GM12874 (cell line): ENCODE results near the gene RDH14.

ENCODE experiments used
- CTCF ChIP-seq: IDR thresholded peaks from 2 replicates; pipeline ENCODE4 v1.5.1; 2011; ENCODE audit warnings: low read depth, mild to moderate bottlenecking, control low read depth, low read length, moderate library complexity; ENCODE audit not compliant: insufficient read depth

The RDH14 gene

GRCh38 chr2:18536697-18537096, 23.8 kb downstream of the RDH14 start:
- no peak for TF ChIP-seq CTCF

- no peak for TF ChIP-seq CTCF
Observed at GRCh38 chr2:18536100-18536499, 24.4 kb downstream of the RDH14 start.

- TF ChIP-seq CTCF = no peak
Observed at GRCh38 chr2:18531194-18531593, 29.3 kb downstream of the RDH14 start.

- TF ChIP-seq CTCF = no peak
Observed at GRCh38 chr2:18527822-18528221, 32.6 kb downstream of the RDH14 start.

- no peak for TF ChIP-seq CTCF
Observed at GRCh38 chr2:18527326-18527725, 33.1 kb downstream of the RDH14 start.

- no peak for TF ChIP-seq CTCF
Observed at GRCh38 chr2:18526429-18526828, 34.0 kb downstream of the RDH14 start.

GRCh38 chr2:18525852-18526251, 34.6 kb downstream of the RDH14 start:
- no peak for TF ChIP-seq CTCF

GRCh38 chr2:18525236-18525635, 35.2 kb downstream of the RDH14 start:
- TF ChIP-seq CTCF = no peak
